Gastrocnemius medialis (tissue), 4 donors: ENCODE results near the gene PCSK5. TPM values are rescaled to one million over a fixed set of nuclear protein-coding genes. Genes with fewer than 3 reads are reported as not detected.

Experiments used
- ATAC-seq, 2 donors: fragments of 150-250 bp; one replicate each; pipeline ENCODE4 v1.9.1; 2016
- DNase-seq, 2 donors: peaks; one replicate each; pipeline ENCODE4 v3.0.0-alpha.2; 2019
- H3K27ac ChIP-seq, 4 donors: fragments of 200-600 bp; sonication (generic); 1 replicate in 1 of 4; 2 replicates in 3 of 4; pipeline ENCODE4 v1.5.1; 2016 to 2018; ENCODE audit warnings: mild to moderate bottlenecking in 2 of 4, moderate library complexity in 1 of 4
- H3K27me3 ChIP-seq, 3 donors: fragments of 200-600 bp; sonication (generic) in 2 of 3; 1 replicate in 1 of 3; 2 replicates in 2 of 3; pipeline versions ENCODE4 v1.5.1 to v1.6.0; 2016 to 2019; ENCODE audit warnings: mild to moderate bottlenecking in 1 of 3, moderate library complexity in 1 of 3
- H3K36me3 ChIP-seq, 2 donors: fragments of 200-600 bp; sonication (generic) in 1 of 2; one replicate each; pipeline ENCODE4 v1.5.1; 2017 to 2018
- H3K4me1 ChIP-seq, 2 donors: fragments of 200-600 bp; sonication (generic) in 1 of 2; one replicate each; pipeline ENCODE4 v1.5.1; 2016 to 2017; ENCODE audit warnings: mild to moderate bottlenecking in 2 of 2
- H3K4me3 ChIP-seq, 4 donors: fragments of 200-600 bp; sonication (generic) in 3 of 4; 1 replicate in 1 of 4; 2 replicates in 3 of 4; pipeline ENCODE4 v1.5.1; 2016 to 2019; ENCODE audit warnings: mild to moderate bottlenecking in 2 of 4
- H3K9me3 ChIP-seq, 3 donors: fragments of 200-600 bp; sonication (generic) in 2 of 3; 1 replicate in 1 of 3; 2 replicates in 2 of 3; pipeline ENCODE4 v1.5.1; 2016 to 2019
- CTCF ChIP-seq, 5 experiments: fragments of 450-650 bp in 3 of 5; fragments of 200-600 bp in 2 of 5; sonication (generic) in 2 of 5; IDR thresholded peaks in 4 of 5; conservative IDR thresholded peaks in 1 of 5; 1 replicate in 4 of 5; 2 replicates in 1 of 5; pipeline ENCODE4 v1.5.1; 2016 to 2019; ENCODE audit warnings: antibody characterized with exemption in 5 of 5, mild to moderate bottlenecking in 3 of 5, moderate library complexity in 3 of 5
- POLR2A ChIP-seq, 2 donors: fragments of 450-650 bp; IDR thresholded peaks; one replicate each; pipeline ENCODE4 v1.6.1; 2017; ENCODE audit warnings: antibody characterized with exemption in 2 of 2, mild to moderate bottlenecking in 2 of 2, moderate library complexity in 2 of 2
- in situ Hi-C, 4 donors: fragments of 200-750 bp; cut with MboI; loops; one replicate each; pipeline versions ENCODE4 v1.15.0 to v1.8.0; 2017; ENCODE audit warnings: low sequenced_read_pairs in 4 of 4
- intact Hi-C: fragments of 100-400 bp; cut with DNase I; formaldehyde crosslinking; loops from one replicate; pipeline ENCODE4 v1.15.1; 2023; ENCODE audit warnings: low total_unique reads
- total RNA-seq, 4 donors: library from RNA; depleted of rRNA; stranded (reverse); fragments of >200 nt; gene quantifications; one replicate each; pipeline versions ENCODE4 v1.1.0 to v1.2.3, GENCODE V29; 2016

Gene PCSK5
- total RNA-seq, 4 donors from 2014 or later, result 1.3 to 8.3 (median 3.2) TPM

- Histone ChIP-seq H3K27ac (no peak overlapping the region), H3K27me3 (no peaks in the 10 kb centered on the region), H3K9me3 (no peaks in the 10 kb centered on the region), H3K4me3 (no peak overlapping the region), H3K36me3 (no peaks in the 10 kb centered on the region), H3K4me1 (no peaks in the 10 kb centered on the region)
- DNase-seq (no peak), ATAC-seq (no peak)
- intact Hi-C loops, result no loop called here
- in situ Hi-C loops, result no loop called here
- TF ChIP-seq CTCF (IDR thresholded peaks at IDR 0.05 in 4 of 5, conservative IDR thresholded peaks at IDR 0.05 in 1 of 5), result no peak
- no peak for TF ChIP-seq POLR2A (IDR thresholded peaks at IDR 0.05)
Measured at GRCh38 chr9:76200315-76200714, 309.8 kb downstream of the PCSK5 start.

- no peak for ATAC-seq
- Histone ChIP-seq H3K36me3 (no peaks in the 10 kb centered on the region), H3K4me3 (no peak overlapping the region), H3K4me1 (no peaks in the 10 kb centered on the region), H3K27ac (no peak overlapping the region), H3K27me3 (no peaks in the 10 kb centered on the region), H3K9me3 (no peaks in the 10 kb centered on the region)
- intact Hi-C loops, result no loop called here
- no peak for DNase-seq
- TF ChIP-seq POLR2A (IDR thresholded peaks at IDR 0.05), result no peak
- no peak for TF ChIP-seq CTCF (IDR thresholded peaks at IDR 0.05 in 4 of 5, conservative IDR thresholded peaks at IDR 0.05 in 1 of 5)
- in situ Hi-C loops, result no loop called here
Measured at GRCh38 chr9:76200745-76201144, 310.3 kb downstream of the PCSK5 start.

- H3K4me3 ChIP-seq, result no peak overlapping the region
- H3K9me3 ChIP-seq, result no peaks in the 10 kb centered on the region
- intact Hi-C loops, result no loop called here
- no peaks in the 10 kb centered on the region for H3K4me1 ChIP-seq
- no peaks in the 10 kb centered on the region for H3K36me3 ChIP-seq
- TF ChIP-seq CTCF (IDR thresholded peaks at IDR 0.05 in 4 of 5, conservative IDR thresholded peaks at IDR 0.05 in 1 of 5) (no peak), POLR2A (IDR thresholded peaks at IDR 0.05) (no peak)
- ATAC-seq (no peak), DNase-seq (no peak)
- in situ Hi-C loops, result no loop called here
- no peaks in the 10 kb centered on the region for H3K27me3 ChIP-seq
- H3K27ac ChIP-seq, result no peak overlapping the region
Measured at GRCh38 chr9:76203373-76203772, 312.9 kb downstream of the PCSK5 start.

GRCh38 chr9:76206821-76207220, 316.3 kb downstream of the PCSK5 start:
- Histone ChIP-seq H3K4me1 (no peaks in the 10 kb centered on the region), H3K9me3 (no peaks in the 10 kb centered on the region), H3K36me3 (no peaks in the 10 kb centered on the region), H3K27me3 (no peaks in the 10 kb centered on the region), H3K4me3 (no peak overlapping the region), H3K27ac (no peak overlapping the region)
- TF ChIP-seq CTCF (IDR thresholded peaks at IDR 0.05 in 4 of 5, conservative IDR thresholded peaks at IDR 0.05 in 1 of 5), result no peak
- DNase-seq (no peak), ATAC-seq (no peak)
- intact Hi-C loops, result no loop called here
- in situ Hi-C loops, result no loop called here

GRCh38 chr9:76213751-76214150, 323.3 kb downstream of the PCSK5 start:
- no peaks in the 10 kb centered on the region for H3K27me3 ChIP-seq
- H3K4me3 ChIP-seq, result no peak overlapping the region
- H3K27ac ChIP-seq, result no peak overlapping the region
- no peaks in the 10 kb centered on the region for H3K4me1 ChIP-seq
- H3K9me3 ChIP-seq, result no peaks in the 10 kb centered on the region
- ATAC-seq, result no peak
- H3K36me3 ChIP-seq, result no peaks in the 10 kb centered on the region
- DNase-seq, result no peak
- in situ Hi-C loops (no loop called here), intact Hi-C loops (no loop called here)
- no peak for TF ChIP-seq POLR2A (IDR thresholded peaks at IDR 0.05)
- TF ChIP-seq CTCF (IDR thresholded peaks at IDR 0.05 in 4 of 5, conservative IDR thresholded peaks at IDR 0.05 in 1 of 5), result no peak
